ENCODE results near the gene PANX1.

GRCh38 chr11:94193288-94193687, 64.6 kb downstream of the PANX1 start:
- TF ChIP-seq RXRA (IDR thresholded peaks at IDR 0.05; ENCODE audit: borderline replicate concordance, low read depth) (peak; percentile 90), REST (IDR thresholded peaks at IDR 0.05; ENCODE audit: low read depth, low read length) (no peak), POLR2AphosphoS5 (IDR thresholded peaks at IDR 0.05; ENCODE audit: low read depth, low read length) (no peak), CTCF (IDR thresholded peaks at IDR 0.05) (no peak), MXI1 (IDR thresholded peaks at IDR 0.05; ENCODE audit: low read depth, low read length) (no peak), GABPA (IDR thresholded peaks at IDR 0.05; ENCODE audit: low read depth) (no peak), SIN3A (IDR thresholded peaks at IDR 0.05; ENCODE audit: borderline replicate concordance, low read depth, low read length) (no peak), USF1 (IDR thresholded peaks at IDR 0.05; ENCODE audit: borderline replicate concordance, low read depth) (peak; percentile 13; the same call in 1 of the 2 replicates)
